Skeletal muscle cell (primary cell): Measurements from ENCODE around the gene FLOT1.

ENCODE experiments used
- DNase-seq: peaks from one replicate; pipeline ENCODE4 v3.0.0-alpha.2; 2010; ENCODE audit warnings: low read depth
- H3K4me3 ChIP-seq: 2 replicates; pipeline ENCODE4 v1.5.1; 2011; ENCODE audit warnings: low read depth, mild to moderate bottlenecking, control low read depth, low read length, moderate library complexity

Gene FLOT1

DNA sequence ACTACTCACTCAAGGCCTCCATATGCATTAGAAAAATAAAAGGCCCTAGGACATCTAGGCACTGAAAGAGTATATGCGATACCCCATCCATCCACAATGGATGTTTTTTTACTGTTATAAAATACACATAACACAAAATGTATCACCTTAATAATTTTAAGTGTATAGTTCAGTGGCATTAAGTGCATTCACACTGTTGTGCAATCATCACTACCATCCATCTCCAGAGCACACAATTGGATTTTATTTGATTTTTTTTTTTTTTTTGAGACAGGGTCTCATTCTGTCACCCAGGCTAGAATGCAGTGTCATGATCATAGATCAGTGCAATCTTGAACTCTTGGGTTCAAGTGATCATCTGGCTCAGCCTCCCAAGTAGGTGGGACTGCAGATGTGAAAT is 28.2 kb downstream of the FLOT1 start:
- no peak for DNase-seq
- no peak overlapping the region for H3K4me3 ChIP-seq

- H3K4me3 ChIP-seq = no peak overlapping the region
- no peak for DNase-seq
Observed at GRCh38 chr6:30712441-30712945, 30.0 kb downstream of the FLOT1 start.

DNA sequence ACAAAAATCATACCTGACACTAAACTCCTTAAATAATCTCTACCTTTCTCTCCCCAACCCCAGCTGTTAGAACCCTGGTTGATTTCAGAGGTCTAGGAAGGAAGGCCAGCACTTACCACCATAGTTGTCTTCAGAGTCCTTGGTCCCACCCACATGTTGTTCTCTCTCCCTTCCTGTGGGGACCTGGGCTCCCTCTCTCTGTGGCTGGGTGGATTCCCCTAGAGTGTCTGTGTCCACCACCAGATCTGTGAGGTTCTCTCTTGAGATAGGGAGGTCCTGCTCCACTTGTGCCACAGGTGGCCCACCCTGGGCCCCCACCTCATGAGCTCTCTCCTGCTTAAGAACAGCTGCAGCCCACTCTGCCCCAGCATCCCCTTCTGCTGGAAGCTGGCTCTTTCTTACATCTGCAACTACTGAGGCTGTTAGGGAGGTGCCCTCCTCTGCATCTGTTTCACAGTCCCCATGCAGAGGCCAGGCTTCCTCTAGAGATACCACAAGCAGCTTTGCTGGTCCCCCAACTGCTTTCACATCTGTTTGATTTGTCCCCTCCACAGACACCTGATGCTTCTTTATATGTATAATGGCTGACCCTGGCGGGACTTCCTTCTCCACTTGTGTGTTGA is 30.6 kb downstream of the FLOT1 start:
- no peak for DNase-seq

GRCh38 chr6:30709101-30709868 is 33.2 kb downstream of the FLOT1 start:
- H3K4me3 ChIP-seq = no peak overlapping the region
- DNase-seq = no peak

More for the DNA sequence above, 30.6 kb downstream of the FLOT1 start:
- H3K4me3 ChIP-seq = no peak overlapping the region

DNA sequence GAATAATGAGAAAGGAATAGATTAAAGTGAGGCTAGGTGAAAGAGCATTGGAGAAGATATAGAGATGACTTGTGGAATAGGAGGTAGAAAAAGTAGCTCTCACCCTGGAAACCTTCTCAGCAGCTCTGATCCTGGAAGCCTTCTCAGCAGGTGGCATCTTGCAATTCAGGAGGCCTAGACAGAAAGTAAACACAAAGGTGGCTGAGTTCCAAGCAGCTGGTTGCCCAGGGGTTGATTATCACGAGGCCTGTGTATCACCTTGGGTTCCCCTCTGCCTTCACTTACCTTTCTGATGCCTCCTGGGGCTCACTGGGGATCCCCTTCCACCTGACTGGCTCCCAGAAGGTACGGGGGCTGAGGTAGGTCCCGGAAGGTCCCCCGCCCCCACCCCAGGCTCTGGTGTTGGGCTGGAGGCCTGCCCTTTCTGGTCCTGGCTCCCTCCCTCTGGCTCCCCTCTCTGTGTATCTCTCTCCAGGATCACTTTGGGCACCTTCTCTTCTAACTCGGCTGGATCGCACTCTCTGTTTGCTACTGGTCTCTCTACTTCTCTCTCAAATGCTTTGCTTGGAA is 35.1 kb downstream of the FLOT1 start:
- no peak for DNase-seq
- no peak overlapping the region for H3K4me3 ChIP-seq

DNA sequence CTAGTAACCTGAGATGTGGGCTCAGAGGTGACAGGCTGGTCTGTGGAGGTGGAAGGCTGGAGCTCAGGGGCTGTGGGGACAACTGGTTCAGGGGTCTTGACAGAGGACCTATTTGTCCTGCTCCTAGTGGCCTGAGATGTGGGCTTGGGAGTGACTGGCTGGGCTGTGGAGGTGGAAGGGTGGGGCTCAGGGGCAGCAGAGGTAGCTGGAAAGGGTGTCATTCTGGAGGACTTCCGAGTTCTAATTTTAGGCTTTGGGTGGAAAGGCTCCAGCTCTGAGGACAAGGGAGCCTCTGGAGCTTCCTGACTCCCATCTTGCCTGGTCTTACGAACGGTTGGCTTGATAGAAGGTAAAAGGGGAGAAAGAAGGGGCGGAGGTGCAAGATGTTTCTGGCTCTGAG is 36.9 kb downstream of the FLOT1 start:
- DNase-seq = no peak
- H3K4me3 ChIP-seq = no peak overlapping the region

- H3K4me3 ChIP-seq = no peak overlapping the region
- no peak for DNase-seq
Observed at GRCh38 chr6:30703821-30704220, 38.7 kb downstream of the FLOT1 start.

DNA sequence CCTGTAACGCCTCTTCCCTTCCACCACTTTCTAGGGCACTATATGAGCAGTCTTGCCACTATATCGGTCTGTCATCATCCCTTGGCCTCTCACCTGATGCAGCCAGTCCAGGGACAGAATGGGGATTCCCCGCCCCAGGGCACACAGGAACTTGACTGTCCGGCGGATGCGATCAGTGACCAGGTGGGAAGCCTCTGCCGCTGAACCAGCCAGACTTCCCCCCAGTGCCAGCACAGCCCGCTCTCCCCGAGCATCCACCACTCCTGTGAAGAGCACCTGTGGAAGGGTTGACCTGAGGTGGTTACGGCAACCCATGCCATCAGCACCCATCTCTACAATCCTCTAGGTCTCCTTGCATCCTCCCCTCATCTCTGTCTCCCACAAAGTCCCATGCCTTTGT is 39.5 kb downstream of the FLOT1 start:
- DNase-seq = no peak
- H3K4me3 ChIP-seq = no peak overlapping the region

DNA sequence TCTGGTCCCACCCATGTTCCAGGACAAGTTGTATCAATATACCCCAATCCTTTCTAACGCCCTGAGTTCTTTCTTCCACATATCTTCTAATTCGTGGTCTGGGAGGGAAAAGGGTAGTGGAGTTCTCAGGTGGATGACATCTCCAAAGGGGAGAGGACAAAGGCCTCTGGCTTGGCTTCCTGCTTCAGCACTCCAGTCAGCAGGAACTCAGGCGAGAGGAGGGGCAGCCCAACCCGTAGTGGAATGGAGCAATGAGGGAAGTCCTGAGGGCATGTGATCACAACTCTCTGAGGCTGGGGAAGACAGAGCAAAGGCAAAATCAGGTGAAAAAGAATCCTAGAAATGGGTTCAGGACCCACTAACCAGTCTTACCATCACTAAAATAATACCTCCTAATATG is 42.1 kb downstream of the FLOT1 start:
- H3K4me3 ChIP-seq = no peak overlapping the region
- DNase-seq = no peak

- H3K4me3 ChIP-seq = no peak overlapping the region
- DNase-seq = no peak
Observed at GRCh38 chr6:30696432-30696831, 46.1 kb downstream of the FLOT1 start.

- H3K4me3 ChIP-seq = peak overlapping the region; percentile 78
- DNase-seq = no peak
Observed at GRCh38 chr6:30691208-30691847, 51.2 kb downstream of the FLOT1 start.

DNA sequence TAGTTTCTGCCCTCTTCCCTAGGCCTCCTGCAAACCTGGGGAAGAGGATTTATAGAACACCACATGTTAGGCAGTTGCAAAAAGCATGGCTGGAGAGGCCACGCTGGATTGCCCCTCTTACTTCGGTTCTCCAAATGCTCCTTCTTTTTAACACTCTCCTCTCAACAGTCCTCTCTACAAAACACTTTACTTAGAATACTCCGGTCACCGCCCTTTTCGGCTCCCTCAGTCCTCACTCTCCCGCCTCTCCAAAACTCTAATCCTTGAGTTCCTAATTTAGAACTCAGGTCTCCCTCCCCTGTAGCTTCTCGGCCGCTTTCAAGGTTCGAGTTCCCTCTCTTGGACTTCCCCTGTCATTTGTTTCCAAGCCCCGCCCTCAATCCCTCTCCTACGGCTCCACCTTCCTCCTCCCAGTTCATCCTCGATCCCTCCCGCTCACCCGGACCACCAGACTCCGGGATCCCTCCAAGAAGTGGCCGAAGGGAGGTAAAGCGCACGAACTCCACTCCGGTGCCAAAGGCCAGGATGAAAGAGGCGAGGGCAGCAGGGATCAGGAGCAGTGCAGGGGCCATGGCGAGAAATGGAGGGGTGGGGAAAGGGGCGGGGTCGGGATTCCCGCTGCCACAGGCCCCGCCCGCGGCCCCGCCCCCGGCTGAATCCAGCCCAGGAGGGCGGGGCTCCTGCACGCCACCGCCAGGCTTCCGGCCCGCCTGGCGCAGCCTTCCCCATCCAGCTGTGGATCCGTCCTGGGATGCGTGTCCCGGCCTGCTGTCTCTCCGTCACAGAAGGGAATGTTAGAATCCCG is 51.9 kb downstream of the FLOT1 start, which contains the start of gene NRM:
NRM (minus strand) TSS at position 582 of the 805 bp plus-strand sequence; CDS start at position 572, 10 bp downstream.
- peak; percentile 44 for DNase-seq
- H3K4me3 ChIP-seq = peak within 1 kb of the TSS; percentile 78

DNA sequence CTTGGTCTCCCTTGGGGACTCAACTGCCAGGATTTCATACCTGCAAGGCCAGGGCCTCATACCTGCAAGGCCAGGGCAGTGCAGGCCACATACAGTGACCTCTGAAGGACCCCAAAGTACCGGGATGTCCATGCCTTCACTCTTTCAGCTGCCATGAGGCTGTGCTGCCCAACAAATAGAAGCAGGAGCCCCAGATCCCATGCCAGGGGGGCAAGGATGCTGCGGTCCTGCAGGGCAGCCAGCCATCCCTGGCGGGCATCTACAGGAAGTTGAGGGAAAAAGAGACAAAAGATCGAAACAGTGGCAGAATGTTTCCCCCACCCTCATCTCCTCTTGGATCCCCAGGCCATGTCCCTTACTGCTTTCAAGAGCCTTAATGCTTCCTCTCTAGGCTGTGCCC is 52.5 kb downstream of the FLOT1 start:
- H3K4me3 ChIP-seq = peak overlapping the region; percentile 78
- no peak for DNase-seq

GRCh38 chr6:30689022-30689865 is 53.2 kb downstream of the FLOT1 start:
- no peak for DNase-seq
- no peak overlapping the region for H3K4me3 ChIP-seq

- H3K4me3 ChIP-seq = peak overlapping the region; percentile 90
Observed at GRCh38 chr6:30688569-30688968, 53.9 kb downstream of the FLOT1 start.

GRCh38 chr6:30687659-30688431 is 54.6 kb downstream of the FLOT1 start:
- no peak for DNase-seq
- H3K4me3 ChIP-seq = peak overlapping the region; percentile 90

More at GRCh38 chr6:30688569-30688968, 53.9 kb downstream of the FLOT1 start:
- DNase-seq = no peak

- peak overlapping the region; percentile 90 for H3K4me3 ChIP-seq
- DNase-seq = peak; percentile 94
Observed at GRCh38 chr6:30686908-30687658, 55.4 kb downstream of the FLOT1 start.
